Astrocyte (in vitro differentiated cells and primary cell): ENCODE data around the gene PRIM2.

ENCODE experiments used
- EZH2 ChIP-seq: IDR thresholded peaks from 2 replicates; pipeline ENCODE4 v1.6.1; 2012; ENCODE audit warnings: mild to moderate bottlenecking, low read length, inconsistent platforms; ENCODE audit not compliant: insufficient read depth
- TF ChIP-seq, protein P1 (sequence below): IDR thresholded peaks from 2 replicates; pipeline ENCODE4 v1.5.1; 2011; ENCODE audit warnings: low read depth, mild to moderate bottlenecking, inconsistent platforms, low read length, moderate library complexity; ENCODE audit not compliant: insufficient read depth

- TF ChIP-seq, protein P1, sequence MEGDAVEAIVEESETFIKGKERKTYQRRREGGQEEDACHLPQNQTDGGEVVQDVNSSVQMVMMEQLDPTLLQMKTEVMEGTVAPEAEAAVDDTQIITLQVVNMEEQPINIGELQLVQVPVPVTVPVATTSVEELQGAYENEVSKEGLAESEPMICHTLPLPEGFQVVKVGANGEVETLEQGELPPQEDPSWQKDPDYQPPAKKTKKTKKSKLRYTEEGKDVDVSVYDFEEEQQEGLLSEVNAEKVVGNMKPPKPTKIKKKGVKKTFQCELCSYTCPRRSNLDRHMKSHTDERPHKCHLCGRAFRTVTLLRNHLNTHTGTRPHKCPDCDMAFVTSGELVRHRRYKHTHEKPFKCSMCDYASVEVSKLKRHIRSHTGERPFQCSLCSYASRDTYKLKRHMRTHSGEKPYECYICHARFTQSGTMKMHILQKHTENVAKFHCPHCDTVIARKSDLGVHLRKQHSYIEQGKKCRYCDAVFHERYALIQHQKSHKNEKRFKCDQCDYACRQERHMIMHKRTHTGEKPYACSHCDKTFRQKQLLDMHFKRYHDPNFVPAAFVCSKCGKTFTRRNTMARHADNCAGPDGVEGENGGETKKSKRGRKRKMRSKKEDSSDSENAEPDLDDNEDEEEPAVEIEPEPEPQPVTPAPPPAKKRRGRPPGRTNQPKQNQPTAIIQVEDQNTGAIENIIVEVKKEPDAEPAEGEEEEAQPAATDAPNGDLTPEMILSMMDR = no peak
- TF ChIP-seq EZH2 = no peak
These were observed 2.3 kb upstream of the PRIM2 start for GRCh38 chr6:57315111-57315510.
